ENCODE measurements around the gene PRDX6. TPM values are rescaled to one million over a fixed set of nuclear protein-coding genes. Genes with fewer than 3 reads are reported as not detected.
A peak's percentile ranks its signal among the peaks of the same experiment; 100 is the strongest.
"Not testable (repeated sequence)": the region's sequence is repeated elsewhere in the genome, so short reads cannot be mapped to it uniquely, and the experiment has no call there.

Gene PRDX6
- total RNA-seq, 1 donor from 2014 or later: 201 TPM

GRCh38 chr1:173509797-173510196 lies 32.7 kb downstream of the PRDX6 start:
- H3K4me3 ChIP-seq: no peak overlapping the region
- H3K36me3 ChIP-seq: no peaks in the 10 kb centered on the region
- peaks cover 3% of the 10 kb centered on the region for H3K4me1 ChIP-seq
- no peaks in the 10 kb centered on the region for H3K27me3 ChIP-seq
- DNase-seq: no peak
- H3K9me3 ChIP-seq: no peaks in the 10 kb centered on the region
- TF ChIP-seq, protein P1, sequence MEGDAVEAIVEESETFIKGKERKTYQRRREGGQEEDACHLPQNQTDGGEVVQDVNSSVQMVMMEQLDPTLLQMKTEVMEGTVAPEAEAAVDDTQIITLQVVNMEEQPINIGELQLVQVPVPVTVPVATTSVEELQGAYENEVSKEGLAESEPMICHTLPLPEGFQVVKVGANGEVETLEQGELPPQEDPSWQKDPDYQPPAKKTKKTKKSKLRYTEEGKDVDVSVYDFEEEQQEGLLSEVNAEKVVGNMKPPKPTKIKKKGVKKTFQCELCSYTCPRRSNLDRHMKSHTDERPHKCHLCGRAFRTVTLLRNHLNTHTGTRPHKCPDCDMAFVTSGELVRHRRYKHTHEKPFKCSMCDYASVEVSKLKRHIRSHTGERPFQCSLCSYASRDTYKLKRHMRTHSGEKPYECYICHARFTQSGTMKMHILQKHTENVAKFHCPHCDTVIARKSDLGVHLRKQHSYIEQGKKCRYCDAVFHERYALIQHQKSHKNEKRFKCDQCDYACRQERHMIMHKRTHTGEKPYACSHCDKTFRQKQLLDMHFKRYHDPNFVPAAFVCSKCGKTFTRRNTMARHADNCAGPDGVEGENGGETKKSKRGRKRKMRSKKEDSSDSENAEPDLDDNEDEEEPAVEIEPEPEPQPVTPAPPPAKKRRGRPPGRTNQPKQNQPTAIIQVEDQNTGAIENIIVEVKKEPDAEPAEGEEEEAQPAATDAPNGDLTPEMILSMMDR (IDR thresholded peaks at IDR 0.05): no peak
- ATAC-seq: no peak
- no peak overlapping the region for H3K27ac ChIP-seq
- intact Hi-C loops (cut with DNase I): no loop called here

DNA sequence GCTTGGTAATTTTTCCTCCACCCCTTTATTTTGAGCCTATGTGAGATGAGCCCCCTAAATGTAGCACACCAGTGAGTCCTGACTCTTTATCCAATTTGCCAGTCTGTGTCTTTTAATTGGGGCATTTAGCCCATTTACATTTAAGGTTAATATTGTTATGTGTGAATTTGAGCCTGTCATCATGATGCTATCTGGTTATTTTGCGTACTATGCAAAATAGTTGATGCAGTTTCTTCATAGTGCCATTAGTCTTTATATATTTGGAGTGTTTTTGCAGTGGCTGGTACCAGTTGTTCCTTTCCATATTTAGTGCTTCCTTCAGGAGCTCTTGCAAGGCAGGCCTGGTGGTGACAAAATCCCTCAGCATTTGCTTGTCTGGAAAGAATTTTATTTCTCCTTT lies 37.4 kb downstream of the PRDX6 start:
- H3K27ac ChIP-seq; H3K4me3 ChIP-seq; H3K4me1 ChIP-seq; ATAC-seq; H3K36me3 ChIP-seq; H3K27me3 ChIP-seq; DNase-seq; intact Hi-C loops (cut with DNase I); H3K9me3 ChIP-seq: not testable (repeated sequence)

DNA sequence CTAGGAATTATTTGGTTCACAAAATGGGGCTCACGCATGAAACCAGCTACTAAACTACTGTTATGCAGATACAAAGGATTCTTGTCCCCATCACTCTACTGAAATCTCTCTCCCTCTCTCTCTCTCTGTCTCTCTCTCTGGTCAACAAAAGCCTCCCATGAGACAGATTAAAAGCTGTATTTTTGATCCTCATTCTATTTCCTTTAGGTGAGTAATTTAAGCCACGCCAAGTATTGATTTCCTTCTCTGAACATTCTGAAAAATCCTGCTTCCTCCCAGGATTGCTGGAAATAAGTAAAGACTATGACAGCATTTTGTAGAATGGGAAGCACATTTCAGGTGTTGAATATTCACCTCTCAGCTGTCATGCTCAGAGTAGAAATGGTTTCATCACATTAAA lies 43.7 kb downstream of the PRDX6 start:
- TF ChIP-seq, protein P1 (IDR thresholded peaks at IDR 0.05): no peak
- intact Hi-C loops (cut with DNase I): no loop called here
- H3K36me3 ChIP-seq: no peaks in the 10 kb centered on the region
- H3K9me3 ChIP-seq: no peaks in the 10 kb centered on the region
- DNase-seq (no peak), ATAC-seq (no peak)
- H3K4me3 ChIP-seq: no peak overlapping the region
- H3K4me1 ChIP-seq: no peaks in the 10 kb centered on the region
- no peaks in the 10 kb centered on the region for H3K27me3 ChIP-seq
- H3K27ac ChIP-seq: no peak overlapping the region

GRCh38 chr1:173523329-173523728 lies 46.2 kb downstream of the PRDX6 start:
- no peak for ATAC-seq
- H3K9me3 ChIP-seq: no peaks in the 10 kb centered on the region
- no peak overlapping the region for H3K27ac ChIP-seq
- intact Hi-C loops (cut with DNase I): no loop called here
- H3K4me1 ChIP-seq: no peaks in the 10 kb centered on the region
- TF ChIP-seq, protein P1 (IDR thresholded peaks at IDR 0.05): no peak
- H3K4me3 ChIP-seq: no peak overlapping the region
- H3K36me3 ChIP-seq: no peaks in the 10 kb centered on the region
- DNase-seq: no peak
- H3K27me3 ChIP-seq: no peaks in the 10 kb centered on the region

- Histone ChIP-seq H3K27me3 (no peaks in the 10 kb centered on the region), H3K4me1 (no peaks in the 10 kb centered on the region), H3K4me3 (no peak overlapping the region), H3K36me3 (no peaks in the 10 kb centered on the region), H3K27ac (no peak overlapping the region), H3K9me3 (no peaks in the 10 kb centered on the region)
- DNase-seq: no peak
- no peak for ATAC-seq
- TF ChIP-seq, protein P1 (IDR thresholded peaks at IDR 0.05): no peak
- intact Hi-C loops (cut with DNase I): no loop called here
Observed at GRCh38 chr1:173525926-173526325, 48.8 kb downstream of the PRDX6 start.

DNA sequence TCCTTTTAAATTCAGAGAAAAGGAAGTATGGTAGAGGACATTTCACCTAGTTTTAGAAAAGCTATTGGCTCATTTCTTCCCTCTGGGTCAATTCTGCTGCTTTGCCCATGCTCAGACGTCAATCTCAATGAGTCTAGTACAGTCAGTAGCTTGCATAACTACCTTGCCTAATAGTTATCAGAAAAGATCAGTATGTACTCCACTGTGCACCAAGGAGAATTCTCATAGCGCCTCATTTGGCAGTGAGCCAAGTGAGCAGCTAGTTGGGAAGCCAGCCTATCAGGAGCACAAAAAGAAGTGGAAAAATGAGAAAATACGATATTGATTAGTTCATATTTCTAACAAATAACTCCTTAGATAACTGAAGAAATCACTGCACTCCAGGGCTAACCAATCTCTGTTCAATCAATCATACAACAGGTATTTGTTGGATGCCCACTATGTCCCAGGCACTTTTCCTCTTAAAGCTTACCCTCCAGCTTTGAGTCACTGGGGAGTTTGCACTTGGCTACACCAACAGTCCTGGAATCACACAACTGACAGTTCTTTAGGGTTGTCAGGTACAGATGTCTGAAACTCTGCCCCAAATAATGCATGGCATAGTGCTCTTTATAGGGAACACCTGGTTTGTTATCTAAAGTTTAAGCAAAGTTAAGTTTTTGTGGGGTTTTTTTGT lies 50.2 kb downstream of the PRDX6 start:
- Histone ChIP-seq H3K36me3 (no peaks in the 10 kb centered on the region), H3K9me3 (no peaks in the 10 kb centered on the region), H3K4me1 (no peaks in the 10 kb centered on the region), H3K4me3 (no peak overlapping the region), H3K27ac (no peak overlapping the region), H3K27me3 (no peaks in the 10 kb centered on the region)
- TF ChIP-seq, protein P1 (IDR thresholded peaks at IDR 0.05): no peak
- intact Hi-C loops (cut with DNase I): no loop called here
- DNase-seq (no peak), ATAC-seq (peak; percentile 84)
